Ectodermal cell (in vitro differentiated cells): ENCODE results near the gene CPEB2.
"Not testable (repeated sequence)": the region's sequence is repeated elsewhere in the genome, so short reads cannot be mapped to it uniquely, and the experiment has no call there.

Source experiments
- H3K27ac ChIP-seq: 2 replicates; pipeline ENCODE4 v1.7.0; 2013; ENCODE audit warnings: mild to moderate bottlenecking, low read depth, low read length; ENCODE audit not compliant: insufficient read depth, poor library complexity, severe bottlenecking
- H3K27me3 ChIP-seq: 2 replicates; pipeline ENCODE4 v1.7.0; 2013; ENCODE audit warnings: mild to moderate bottlenecking, low read length; ENCODE audit not compliant: insufficient read depth, control insufficient read depth, poor library complexity, severe bottlenecking
- H3K36me3 ChIP-seq: one replicate; pipeline ENCODE4 v1.7.0; 2013; ENCODE audit warnings: low read length; ENCODE audit not compliant: control insufficient read depth, insufficient read depth
- H3K4me1 ChIP-seq: one replicate; pipeline ENCODE4 v1.7.0; 2013; ENCODE audit warnings: low read length; ENCODE audit not compliant: control insufficient read depth, insufficient read depth
- H3K4me3 ChIP-seq: 2 replicates; pipeline ENCODE4 v1.7.0; 2013; ENCODE audit warnings: low read depth, low read length, control low read depth; ENCODE audit not compliant: insufficient read depth
- H3K9me3 ChIP-seq: 2 replicates; pipeline ENCODE4 v1.7.0; 2013; ENCODE audit warnings: mild to moderate bottlenecking, low read length, moderate library complexity; ENCODE audit not compliant: control insufficient read depth
- WGBS, 2 experiments: methylation state at CpG; one replicate each; pipeline ENCODE4 v1.1.7; 2013; ENCODE audit warnings: missing lambda C conversion rate in 2 of 2; 5-methylcytosine and 5-hydroxymethylcytosine counted together

CPEB2 gene

GRCh38 chr4:15078682-15079642, 76.7 kb downstream of the CPEB2 start:
- no peaks in the 10 kb centered on the region for H3K36me3 ChIP-seq
- 92 to 93% methylated on average over 7 to 8 of the region's 8 CpGs for WGBS, 2 experiments

GRCh38 chr4:15084780-15085179, 82.5 kb downstream of the CPEB2 start:
- WGBS, 2 experiments: 100% methylated on average over 1 of the region's 1 CpG; no CpG with 5 or more reads in 1 of the 2 experiments

More at GRCh38 chr4:15078682-15079642, 76.7 kb downstream of the CPEB2 start:
- H3K9me3 ChIP-seq: no peaks in the 10 kb centered on the region
- no peaks in the 10 kb centered on the region for H3K27me3 ChIP-seq
- H3K27ac ChIP-seq: no peak overlapping the region
- H3K4me1 ChIP-seq: no peaks in the 10 kb centered on the region
- H3K4me3 ChIP-seq: no peak overlapping the region

GRCh38 chr4:15085762-15086161, 83.5 kb downstream of the CPEB2 start:
- not testable (repeated sequence) for H3K27ac ChIP-seq, H3K36me3 ChIP-seq, H3K4me3 ChIP-seq, H3K27me3 ChIP-seq, H3K4me1 ChIP-seq, H3K9me3 ChIP-seq
- WGBS, 2 experiments: 88 to 91% methylated on average over 3 of the region's 3 CpGs

More at GRCh38 chr4:15084780-15085179, 82.5 kb downstream of the CPEB2 start:
- Histone ChIP-seq H3K36me3 (no peaks in the 10 kb centered on the region), H3K27me3 (no peaks in the 10 kb centered on the region), H3K4me1 (no peaks in the 10 kb centered on the region), H3K27ac (no peak overlapping the region), H3K4me3 (no peak overlapping the region), H3K9me3 (no peaks in the 10 kb centered on the region)

GRCh38 chr4:15086259-15086658, 84.0 kb downstream of the CPEB2 start:
- 88 to 93% methylated on average over 2 of the region's 2 CpGs for WGBS, 2 experiments
- H3K36me3 ChIP-seq: not testable (repeated sequence)

GRCh38 chr4:15088394-15089035, 86.2 kb downstream of the CPEB2 start:
- Histone ChIP-seq H3K27ac (no peak overlapping the region), H3K4me3 (no peak overlapping the region), H3K4me1 (no peaks in the 10 kb centered on the region), H3K36me3 (no peaks in the 10 kb centered on the region), H3K9me3 (no peaks in the 10 kb centered on the region), H3K27me3 (no peaks in the 10 kb centered on the region)
- WGBS, 2 experiments: 93 to 98% methylated on average over 4 of the region's 4 CpGs

More at GRCh38 chr4:15086259-15086658, 84.0 kb downstream of the CPEB2 start:
- not testable (repeated sequence) for H3K4me3 ChIP-seq, H3K9me3 ChIP-seq, H3K27ac ChIP-seq, H3K27me3 ChIP-seq, H3K4me1 ChIP-seq

- no peak overlapping the region for H3K4me3 ChIP-seq
- 96 to 100% methylated on average over 2 to 3 of the region's 3 CpGs for WGBS, 2 experiments
- no peaks in the 10 kb centered on the region for H3K9me3 ChIP-seq
- H3K36me3 ChIP-seq: no peaks in the 10 kb centered on the region
- no peaks in the 10 kb centered on the region for H3K4me1 ChIP-seq
- no peak overlapping the region for H3K27ac ChIP-seq
- no peaks in the 10 kb centered on the region for H3K27me3 ChIP-seq
These were observed 87.7 kb downstream of the CPEB2 start for GRCh38 chr4:15089979-15090378.

GRCh38 chr4:15100380-15100779, 98.1 kb downstream of the CPEB2 start:
- no peaks in the 10 kb centered on the region for H3K36me3 ChIP-seq
- WGBS, 2 experiments: 78 to 79% methylated on average over 1 of the region's 1 CpG
- H3K4me3 ChIP-seq: no peak overlapping the region
- H3K9me3 ChIP-seq: no peaks in the 10 kb centered on the region
- no peaks in the 10 kb centered on the region for H3K27me3 ChIP-seq
- H3K27ac ChIP-seq: no peak overlapping the region
- H3K4me1 ChIP-seq: no peaks in the 10 kb centered on the region

- Histone ChIP-seq H3K4me1 (no peaks in the 10 kb centered on the region), H3K27me3 (no peaks in the 10 kb centered on the region), H3K36me3 (no peaks in the 10 kb centered on the region), H3K27ac (no peak overlapping the region), H3K4me3 (no peak overlapping the region), H3K9me3 (no peaks in the 10 kb centered on the region)
- WGBS, 2 experiments: 82 to 85% methylated on average over 7 of the region's 7 CpGs
These were observed 98.9 kb downstream of the CPEB2 start for GRCh38 chr4:15100994-15101695.

- no peaks in the 10 kb centered on the region for H3K27me3 ChIP-seq
- H3K36me3 ChIP-seq: no peaks in the 10 kb centered on the region
- no peaks in the 10 kb centered on the region for H3K4me1 ChIP-seq
- no peaks in the 10 kb centered on the region for H3K9me3 ChIP-seq
- no peak overlapping the region for H3K4me3 ChIP-seq
- H3K27ac ChIP-seq: no peak overlapping the region
- WGBS, 2 experiments: 83 to 100% methylated on average over 1 of the region's 1 CpG
These were observed 102.5 kb downstream of the CPEB2 start for GRCh38 chr4:15104825-15105224.

- Histone ChIP-seq H3K4me3 (no peak overlapping the region), H3K9me3 (no peaks in the 10 kb centered on the region), H3K36me3 (no peaks in the 10 kb centered on the region), H3K27me3 (no peaks in the 10 kb centered on the region), H3K4me1 (no peaks in the 10 kb centered on the region), H3K27ac (no peak overlapping the region)
- 91 to 94% methylated on average over 5 of the region's 5 CpGs for WGBS, 2 experiments
These were observed 104.1 kb downstream of the CPEB2 start for GRCh38 chr4:15106399-15106798.
